Loucy (cell line): Measurements from ENCODE around the gene HS3ST5.

Source experiments
- H2AFZ ChIP-seq: fragments of 200-600 bp; sonication (generic); 2 replicates; pipeline ENCODE4 v1.6.0; 2016; ENCODE audit warnings: antibody characterized with exemption, mild to moderate bottlenecking, low read length, moderate library complexity
- H3F3A ChIP-seq: fragments of 200-600 bp; 2 replicates; pipeline ENCODE4 v1.6.0; 2016; ENCODE audit warnings: antibody characterized with exemption, low read depth, mild to moderate bottlenecking
- H3K27me3 ChIP-seq: fragments of 200-600 bp; sonication (generic); 2 replicates; pipeline ENCODE4 v1.6.1; 2014; ENCODE audit warnings: low read length, mild to moderate bottlenecking; ENCODE audit not compliant: insufficient read depth, poor library complexity, severe bottlenecking
- H3K36me3 ChIP-seq: fragments of 200-600 bp; sonication (generic); 2 replicates; pipeline ENCODE4 v1.6.1; 2016; ENCODE audit warnings: low read length; ENCODE audit not compliant: insufficient read depth
- H3K4me1 ChIP-seq: fragments of 200-600 bp; sonication (generic); 2 replicates; pipeline ENCODE4 v1.5.1; 2014; ENCODE audit warnings: low read length, mild to moderate bottlenecking; ENCODE audit not compliant: insufficient read depth, poor library complexity, severe bottlenecking
- H3K4me2 ChIP-seq: fragments of 200-600 bp; sonication (generic); 2 replicates; pipeline ENCODE4 v1.6.0; 2014; ENCODE audit warnings: antibody characterized with exemption, low read length, low read depth, mild to moderate bottlenecking; ENCODE audit not compliant: poor library complexity, severe bottlenecking
- H3K4me3 ChIP-seq: fragments of 200-600 bp; sonication (generic); 2 replicates; pipeline ENCODE4 v1.5.1; 2014; ENCODE audit warnings: low read length, mild to moderate bottlenecking, mixed read lengths; ENCODE audit not compliant: poor library complexity, severe bottlenecking
- H3K79me2 ChIP-seq: fragments of 200-600 bp; sonication (generic); 2 replicates; pipeline ENCODE4 v1.6.1; 2014; ENCODE audit warnings: low read length; ENCODE audit not compliant: insufficient read depth
- H3K9ac ChIP-seq: fragments of 200-600 bp; sonication (generic); 2 replicates; pipeline ENCODE4 v1.6.0; 2014; ENCODE audit warnings: mild to moderate bottlenecking, low read depth, low read length, moderate library complexity; ENCODE audit not compliant: poor library complexity, severe bottlenecking
- H3K9me2 ChIP-seq: fragments of 200-600 bp; sonication (generic); replicated peaks from 2 replicates; pipeline ENCODE4 v1.6.1; 2016; ENCODE audit warnings: low read depth, low read length, mixed read lengths
- H3K9me3 ChIP-seq: fragments of 200-600 bp; sonication (generic); 2 replicates; pipeline ENCODE4 v1.6.1; 2014; ENCODE audit warnings: mild to moderate bottlenecking, antibody characterized with exemption, low read length, low read depth; ENCODE audit not compliant: insufficient read depth
- H4K20me1 ChIP-seq: fragments of 200-600 bp; sonication (generic); 2 replicates; pipeline ENCODE4 v1.6.0; 2014; ENCODE audit warnings: antibody characterized with exemption, low read length, mild to moderate bottlenecking; ENCODE audit not compliant: insufficient read depth, poor library complexity, severe bottlenecking
- EZH2phosphoT487 ChIP-seq: fragments of 200-600 bp; IDR thresholded peaks from 2 replicates; pipeline ENCODE4 v1.6.1; 2018; ENCODE audit warnings: antibody characterized with exemption, mild to moderate bottlenecking, moderate library complexity, borderline replicate concordance
- TF ChIP-seq, protein P1 (sequence below): fragments of 200-600 bp; sonication (generic); conservative IDR thresholded peaks from 2 replicates; pipeline ENCODE4 v1.5.1; 2014; ENCODE audit warnings: mild to moderate bottlenecking, antibody characterized with exemption, low read length

The HS3ST5 gene

GRCh38 chr6:114202389-114202788 is 140.4 kb downstream of the HS3ST5 start:
- H3F3A ChIP-seq: no peaks in the 10 kb centered on the region
- TF ChIP-seq EZH2phosphoT487: no peak
- TF ChIP-seq, protein P1, sequence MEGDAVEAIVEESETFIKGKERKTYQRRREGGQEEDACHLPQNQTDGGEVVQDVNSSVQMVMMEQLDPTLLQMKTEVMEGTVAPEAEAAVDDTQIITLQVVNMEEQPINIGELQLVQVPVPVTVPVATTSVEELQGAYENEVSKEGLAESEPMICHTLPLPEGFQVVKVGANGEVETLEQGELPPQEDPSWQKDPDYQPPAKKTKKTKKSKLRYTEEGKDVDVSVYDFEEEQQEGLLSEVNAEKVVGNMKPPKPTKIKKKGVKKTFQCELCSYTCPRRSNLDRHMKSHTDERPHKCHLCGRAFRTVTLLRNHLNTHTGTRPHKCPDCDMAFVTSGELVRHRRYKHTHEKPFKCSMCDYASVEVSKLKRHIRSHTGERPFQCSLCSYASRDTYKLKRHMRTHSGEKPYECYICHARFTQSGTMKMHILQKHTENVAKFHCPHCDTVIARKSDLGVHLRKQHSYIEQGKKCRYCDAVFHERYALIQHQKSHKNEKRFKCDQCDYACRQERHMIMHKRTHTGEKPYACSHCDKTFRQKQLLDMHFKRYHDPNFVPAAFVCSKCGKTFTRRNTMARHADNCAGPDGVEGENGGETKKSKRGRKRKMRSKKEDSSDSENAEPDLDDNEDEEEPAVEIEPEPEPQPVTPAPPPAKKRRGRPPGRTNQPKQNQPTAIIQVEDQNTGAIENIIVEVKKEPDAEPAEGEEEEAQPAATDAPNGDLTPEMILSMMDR: no peak
- H3K79me2 ChIP-seq: no peaks in the 10 kb centered on the region
- H3K27me3 ChIP-seq: no peaks in the 10 kb centered on the region
- H3K9me3 ChIP-seq: no peaks in the 10 kb centered on the region
- no peak overlapping the region for H3K9ac ChIP-seq
- H3K4me3 ChIP-seq: no peak overlapping the region
- no peaks in the 10 kb centered on the region for H3K4me1 ChIP-seq
- no peaks in the 10 kb centered on the region for H3K9me2 ChIP-seq
- no peak overlapping the region for H3K4me2 ChIP-seq
- no peaks in the 10 kb centered on the region for H4K20me1 ChIP-seq
- no peaks in the 10 kb centered on the region for H3K36me3 ChIP-seq
- no peak overlapping the region for H2AFZ ChIP-seq

GRCh38 chr6:114200891-114201290 is 141.9 kb downstream of the HS3ST5 start:
- no peaks in the 10 kb centered on the region for H3K36me3 ChIP-seq
- no peak overlapping the region for H3K4me2 ChIP-seq
- no peak overlapping the region for H3K9ac ChIP-seq
- no peak overlapping the region for H2AFZ ChIP-seq
- H3K27me3 ChIP-seq: no peaks in the 10 kb centered on the region
- H3K4me1 ChIP-seq: no peaks in the 10 kb centered on the region
- no peaks in the 10 kb centered on the region for H3F3A ChIP-seq
- H3K9me3 ChIP-seq: no peaks in the 10 kb centered on the region
- no peak for TF ChIP-seq EZH2phosphoT487
- TF ChIP-seq, protein P1: no peak
- H3K9me2 ChIP-seq: no peaks in the 10 kb centered on the region
- no peak overlapping the region for H3K4me3 ChIP-seq
- H3K79me2 ChIP-seq: no peaks in the 10 kb centered on the region
- no peaks in the 10 kb centered on the region for H4K20me1 ChIP-seq

DNA sequence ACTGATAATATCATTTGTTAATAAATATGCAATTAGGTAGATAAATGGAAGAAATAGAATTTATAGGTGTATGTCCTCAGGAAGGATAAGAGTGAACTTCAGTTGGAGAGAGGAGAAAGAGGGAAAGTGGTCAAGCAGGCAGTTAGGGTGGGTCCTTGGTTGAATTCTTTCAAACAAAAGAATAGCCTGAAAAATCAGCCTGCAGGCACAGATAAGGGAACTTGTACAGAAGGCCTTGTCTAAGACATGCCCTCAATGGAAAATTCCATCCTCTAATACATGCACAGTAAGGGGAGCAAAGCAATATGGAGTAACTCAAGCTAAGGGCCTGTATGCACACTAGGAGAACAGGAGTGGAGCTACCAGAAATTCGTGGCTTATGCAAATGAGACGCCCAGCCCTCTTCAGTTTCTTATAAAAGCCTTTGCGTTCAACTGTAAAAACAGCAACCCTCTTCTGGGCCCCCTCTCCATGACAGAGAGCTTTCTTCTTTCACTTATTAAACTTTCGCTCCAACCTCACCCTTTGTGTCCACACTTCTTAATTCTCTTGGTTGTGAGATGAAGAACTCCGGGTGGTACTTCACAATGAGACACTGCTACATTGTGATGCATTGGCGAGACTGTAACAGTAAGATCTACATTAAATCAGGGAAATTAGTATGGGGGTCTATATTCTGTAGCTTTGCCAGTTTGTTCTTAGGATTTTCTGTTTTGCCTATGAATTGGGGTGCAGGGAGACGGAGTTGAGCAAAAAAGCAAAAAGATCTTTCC is 147.0 kb downstream of the HS3ST5 start:
- H3K27me3 ChIP-seq: no peaks in the 10 kb centered on the region
- TF ChIP-seq EZH2phosphoT487: no peak
- TF ChIP-seq, protein P1: no peak
- H3K4me2 ChIP-seq: no peak overlapping the region
- no peak overlapping the region for H3K9ac ChIP-seq
- H3K4me3 ChIP-seq: no peak overlapping the region
- H3K36me3 ChIP-seq: no peaks in the 10 kb centered on the region
- no peaks in the 10 kb centered on the region for H3K9me2 ChIP-seq
- H3K9me3 ChIP-seq: no peaks in the 10 kb centered on the region
- no peak overlapping the region for H2AFZ ChIP-seq
- H3K79me2 ChIP-seq: no peaks in the 10 kb centered on the region
- H4K20me1 ChIP-seq: no peaks in the 10 kb centered on the region
- H3F3A ChIP-seq: no peaks in the 10 kb centered on the region
- no peaks in the 10 kb centered on the region for H3K4me1 ChIP-seq
